NCI-H748 (cell line): ENCODE measurements around the gene TOB2.

Source experiments
- DNase-seq: peaks from one replicate; lab custom pipeline; 2025; ENCODE audit not compliant: unreplicated experiment; lab: John Stamatoyannopoulos, UW

Gene TOB2

GRCh38 chr22:41394012-41394356, 52.6 kb downstream of the TOB2 start:
- no peak for DNase-seq

- DNase-seq, result no peak
Measured at GRCh38 chr22:41387341-41387740, 59.3 kb downstream of the TOB2 start.

- DNase-seq, result no peak
Measured at GRCh38 chr22:41384128-41384527, 62.5 kb downstream of the TOB2 start.
